Kidney (tissue), 14 donors: Measurements from ENCODE around the gene EML6. TPM values are rescaled to one million over a fixed set of nuclear protein-coding genes. Genes with fewer than 3 reads are reported as not detected.

Experiments used
- DNase-seq, 5 donors: peaks; one replicate each; pipeline ENCODE4 v3.0.0-alpha.2; 2013 to 2020
- FAIRE-seq: peaks from 2 replicates; lab custom pipeline; 2012; peaks lifted over from hg19 to GRCh38; lab: Jason Lieb, UNC
- H3K27ac ChIP-seq, 2 donors: one replicate each; pipeline ENCODE4 v1.7.0; 2013; ENCODE audit warnings: low read depth in 2 of 2, low read length in 2 of 2, inconsistent platforms in 1 of 2
- H3K27me3 ChIP-seq: one replicate; pipeline ENCODE4 v1.7.1; 2013; ENCODE audit warnings: low read length, inconsistent platforms; ENCODE audit not compliant: control insufficient read depth, insufficient read depth
- H3K36me3 ChIP-seq, 3 donors: one replicate each; pipeline versions ENCODE4 v1.7.0 to v1.7.1; 2013; ENCODE audit warnings: low read length in 3 of 3, control low read depth in 1 of 3, inconsistent platforms in 1 of 3; ENCODE audit not compliant: insufficient read depth in 3 of 3, control insufficient read depth in 2 of 3
- H3K4me1 ChIP-seq, 3 donors: one replicate each; pipeline versions ENCODE4 v1.7.0 to v1.7.1; 2013; ENCODE audit warnings: low read length in 3 of 3, inconsistent platforms in 1 of 3, low read depth in 1 of 3; ENCODE audit not compliant: control insufficient read depth in 2 of 3, insufficient read depth in 2 of 3
- H3K4me3 ChIP-seq, 3 donors: one replicate each; pipeline versions ENCODE4 v1.7.0 to v1.8.1; 2013; ENCODE audit warnings: low read length in 3 of 3, control low read depth in 1 of 3, inconsistent platforms in 1 of 3
- H3K9ac ChIP-seq, 3 donors: one replicate each; pipeline versions ENCODE4 v1.7.0 to v1.7.1; 2013; ENCODE audit warnings: low read length in 3 of 3, control low read depth in 1 of 3, inconsistent platforms in 1 of 3
- H3K9me3 ChIP-seq, 3 donors: one replicate each; pipeline versions ENCODE4 v1.7.0 to v1.7.1; 2013; ENCODE audit warnings: low read length in 3 of 3, control low read depth in 1 of 3, inconsistent platforms in 1 of 3; ENCODE audit not compliant: control insufficient read depth in 2 of 3, insufficient read depth in 1 of 3
- intact Hi-C: fragments of 100-400 bp; cut with DNase I; formaldehyde crosslinking; loops from one replicate; pipeline ENCODE4 v1.11.1; 2022
- polyA plus RNA-seq: library from polyadenylated mRNA; stranded (reverse); fragments of 350-450 nt; fragmentation: Illumina TruSeq; extraction: RNeasy Lipid Tissue Mini Kit (QIAGEN cat#74804); gene quantifications from one replicate; pipeline ENCODE4 v1.2.3, GENCODE V29; 2014; ENCODE audit warnings: low read depth, low replicate concordance; ENCODE audit not compliant: insufficient read depth
- total RNA-seq: library from RNA; stranded (reverse); fragmentation: NEBNext Ultra II Directional; extraction: Animal tissue kit (Norgen Biotek cat#: 25700); gene quantifications from one replicate; pipeline ENCODE4 v1.2.1, GENCODE V29; 2021
- TF ChIP-seq, protein P1 (sequence below): IDR thresholded peaks from 3 replicates; pipeline ENCODE4 v1.5.1; 2012; ENCODE audit warnings: mild to moderate bottlenecking, moderate library complexity, borderline replicate concordance; ENCODE audit not compliant: insufficient read depth; ENCODE audit errors: extremely low read depth
- donor health status: control.
- donor health status: control.
- donor health status: control.
- donor health status: control.
- donor health status: control.
- donor health status: DM: yes; HTN: yes; CAD: no.
- donor health status: Normal renal cell carcinoma (clear cell type).

The EML6 gene
- total and polyA plus RNA-seq, 2 donors from 2014 or later, result 1.7 to 3.1 TPM

DNA sequence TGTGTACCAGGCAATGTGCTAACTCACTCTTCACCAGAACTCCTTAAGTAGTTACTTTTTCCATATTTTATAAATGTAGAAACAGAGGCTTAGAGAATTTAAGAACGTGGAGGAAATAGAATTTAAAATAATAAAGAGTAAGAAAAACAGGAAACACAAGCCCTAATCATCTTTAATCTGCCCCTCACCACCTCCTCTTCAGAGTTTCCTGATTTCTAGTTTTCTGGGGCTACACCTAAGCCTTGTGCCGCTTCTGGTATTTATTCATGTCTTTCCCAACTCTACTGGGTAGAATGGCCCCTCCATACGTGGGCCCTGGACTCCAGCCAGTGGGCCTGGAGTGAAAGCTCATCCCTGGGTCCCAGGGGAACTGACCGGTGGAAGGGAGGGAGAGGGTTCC lies 241.4 kb downstream of the EML6 start:
- no peak overlapping the region for H3K27ac ChIP-seq
- H3K9ac ChIP-seq, result no peak overlapping the region

DNA sequence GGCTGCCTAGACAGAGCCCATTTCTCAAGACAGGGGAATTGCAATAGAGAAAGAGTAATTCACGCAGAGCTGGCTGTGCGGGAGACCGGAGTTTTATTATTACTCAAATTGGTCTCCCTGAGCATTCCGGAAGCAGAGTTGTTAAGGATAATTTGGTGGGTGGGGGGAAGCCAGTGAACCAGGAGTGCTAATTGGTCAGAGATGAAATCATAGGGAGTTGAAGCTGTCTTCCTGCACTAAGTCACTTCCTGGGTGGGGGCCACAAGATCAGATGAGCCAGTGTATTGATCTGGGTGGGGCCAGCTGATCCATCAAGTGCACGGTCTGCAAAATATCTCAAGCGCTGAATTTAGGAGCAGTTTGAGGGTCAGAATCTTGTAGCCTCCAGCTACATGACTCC lies 242.0 kb downstream of the EML6 start:
- Histone ChIP-seq H3K36me3 (peaks cover 0 to under 1% (median 0%) of the 10 kb centered on the region in 3 donors), H3K9ac (no peak overlapping the region), H3K4me3 (no peak overlapping the region), H3K4me1 (no peaks in the 10 kb centered on the region), H3K9me3 (no peaks in the 10 kb centered on the region), H3K27ac (no peak overlapping the region), H3K27me3 (no peaks in the 10 kb centered on the region)
- FAIRE-seq (no peak), DNase-seq (no peak)
- TF ChIP-seq, protein P1, sequence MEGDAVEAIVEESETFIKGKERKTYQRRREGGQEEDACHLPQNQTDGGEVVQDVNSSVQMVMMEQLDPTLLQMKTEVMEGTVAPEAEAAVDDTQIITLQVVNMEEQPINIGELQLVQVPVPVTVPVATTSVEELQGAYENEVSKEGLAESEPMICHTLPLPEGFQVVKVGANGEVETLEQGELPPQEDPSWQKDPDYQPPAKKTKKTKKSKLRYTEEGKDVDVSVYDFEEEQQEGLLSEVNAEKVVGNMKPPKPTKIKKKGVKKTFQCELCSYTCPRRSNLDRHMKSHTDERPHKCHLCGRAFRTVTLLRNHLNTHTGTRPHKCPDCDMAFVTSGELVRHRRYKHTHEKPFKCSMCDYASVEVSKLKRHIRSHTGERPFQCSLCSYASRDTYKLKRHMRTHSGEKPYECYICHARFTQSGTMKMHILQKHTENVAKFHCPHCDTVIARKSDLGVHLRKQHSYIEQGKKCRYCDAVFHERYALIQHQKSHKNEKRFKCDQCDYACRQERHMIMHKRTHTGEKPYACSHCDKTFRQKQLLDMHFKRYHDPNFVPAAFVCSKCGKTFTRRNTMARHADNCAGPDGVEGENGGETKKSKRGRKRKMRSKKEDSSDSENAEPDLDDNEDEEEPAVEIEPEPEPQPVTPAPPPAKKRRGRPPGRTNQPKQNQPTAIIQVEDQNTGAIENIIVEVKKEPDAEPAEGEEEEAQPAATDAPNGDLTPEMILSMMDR, result no peak
- intact Hi-C loops, result no loop called here

More for the DNA sequence above, 241.4 kb downstream of the EML6 start:
- DNase-seq (no peak), FAIRE-seq (no peak)
- no peaks in the 10 kb centered on the region for H3K36me3 ChIP-seq
- H3K27me3 ChIP-seq, result no peaks in the 10 kb centered on the region
- no peak overlapping the region for H3K4me3 ChIP-seq
- H3K4me1 ChIP-seq, result no peaks in the 10 kb centered on the region
- intact Hi-C loops, result no loop called here
- TF ChIP-seq, protein P1, result no peak
- H3K9me3 ChIP-seq, result no peaks in the 10 kb centered on the region

DNA sequence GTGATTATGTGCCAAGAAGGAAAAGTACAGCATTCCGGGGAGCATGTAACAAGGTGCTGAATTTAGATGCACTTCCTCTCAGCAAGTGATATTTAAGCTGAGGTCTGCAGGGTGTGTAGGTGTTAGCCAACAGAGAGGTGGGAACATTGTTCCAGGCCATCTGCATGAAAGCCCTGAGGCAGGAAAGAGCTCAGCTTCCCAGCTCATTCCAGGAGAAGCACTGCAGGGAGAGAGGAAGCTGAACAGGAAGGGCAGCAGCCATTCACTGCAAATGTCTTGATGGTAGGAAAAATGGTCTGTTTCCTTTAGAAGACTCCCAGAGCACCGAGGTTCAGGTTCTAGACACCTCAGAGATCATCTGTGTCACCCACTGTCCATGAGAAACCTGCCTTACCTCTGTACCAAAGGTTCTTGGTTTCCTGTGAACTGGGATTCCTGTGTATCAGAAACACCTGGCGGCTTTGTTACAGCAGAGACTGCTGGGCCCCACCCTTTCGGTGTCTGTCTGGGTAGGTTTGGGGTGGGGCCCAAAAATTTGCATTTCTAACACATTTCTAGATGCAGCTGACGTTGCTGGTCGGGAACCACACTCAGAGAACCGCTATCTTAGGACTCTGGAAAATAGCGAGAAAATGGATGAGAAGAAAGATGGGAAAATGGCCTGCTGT lies 242.8 kb downstream of the EML6 start:
- Histone ChIP-seq H3K4me1 (no peaks in the 10 kb centered on the region), H3K4me3 (no peak overlapping the region), H3K27ac (no peak overlapping the region), H3K27me3 (no peaks in the 10 kb centered on the region), H3K9ac (no peak overlapping the region), H3K9me3 (no peaks in the 10 kb centered on the region), H3K36me3 (peaks cover 0 to 9% (median 2%) of the 10 kb centered on the region in 3 donors)
- FAIRE-seq (no peak), DNase-seq (no peak)
- TF ChIP-seq, protein P1, result no peak
- intact Hi-C loops, result no loop called here
